Duodenal mucosa (tissue), 2 donors: Measurements from ENCODE around the gene DMAC2.

Experiments used
- H3K27ac ChIP-seq: one replicate; pipeline ENCODE4 v1.7.0; 2013; ENCODE audit warnings: low read depth, low read length
- H3K27me3 ChIP-seq, 2 donors: one replicate each; pipeline ENCODE4 v1.7.0; 2013; ENCODE audit warnings: low read length in 2 of 2, control low read depth in 1 of 2; ENCODE audit not compliant: insufficient read depth in 2 of 2, control insufficient read depth in 1 of 2
- H3K36me3 ChIP-seq, 2 donors: one replicate each; pipeline ENCODE4 v1.7.0; 2013; ENCODE audit warnings: low read length in 2 of 2, control low read depth in 1 of 2; ENCODE audit not compliant: insufficient read depth in 2 of 2, control insufficient read depth in 1 of 2
- H3K4me1 ChIP-seq, 2 donors: one replicate each; pipeline ENCODE4 v1.7.0; 2013; ENCODE audit warnings: low read length in 2 of 2, control low read depth in 1 of 2; ENCODE audit not compliant: insufficient read depth in 2 of 2, control insufficient read depth in 1 of 2
- H3K4me3 ChIP-seq, 2 donors: one replicate each; pipeline ENCODE4 v1.7.0; 2013; ENCODE audit warnings: low read length in 2 of 2, low read depth in 1 of 2
- H3K9ac ChIP-seq, 2 donors: one replicate each; pipeline ENCODE4 v1.7.0; 2013; ENCODE audit warnings: low read length in 2 of 2, low read depth in 1 of 2
- H3K9me3 ChIP-seq, 2 donors: one replicate each; pipeline ENCODE4 v1.7.0; 2013; ENCODE audit warnings: low read length in 2 of 2, control low read depth in 1 of 2; ENCODE audit not compliant: control insufficient read depth in 1 of 2

DMAC2 gene

DNA sequence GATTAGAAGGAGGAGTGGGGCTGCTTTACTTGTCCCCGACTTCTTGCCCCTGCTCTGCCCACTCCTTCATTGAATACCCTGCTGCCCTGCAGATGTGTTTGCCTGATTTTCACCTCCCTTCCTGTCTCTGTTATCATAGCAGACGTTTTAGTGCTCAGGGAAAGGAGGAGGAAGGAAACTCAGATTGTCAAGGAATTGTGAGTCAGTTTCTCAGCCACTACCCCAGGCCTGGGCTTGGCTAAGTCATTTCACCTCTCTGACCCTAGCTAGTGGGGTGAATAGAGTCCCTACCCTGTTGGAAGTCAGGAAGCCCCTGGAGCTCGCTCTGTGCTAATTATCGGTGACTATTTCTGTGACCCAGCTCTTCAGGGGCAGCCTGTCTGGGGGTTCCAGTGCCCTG lies 38.2 kb downstream of the DMAC2 start:
- no peak overlapping the region for H3K9ac ChIP-seq
- no peak overlapping the region for H3K4me3 ChIP-seq
- no peaks in the 10 kb centered on the region for H3K27me3 ChIP-seq
- no peak overlapping the region for H3K27ac ChIP-seq
- H3K4me1 ChIP-seq: peaks cover 12 to 25% of the 10 kb centered on the region in 2 donors
- peaks cover 3 to 10% of the 10 kb centered on the region in 2 donors for H3K36me3 ChIP-seq
- no peaks in the 10 kb centered on the region for H3K9me3 ChIP-seq

DNA sequence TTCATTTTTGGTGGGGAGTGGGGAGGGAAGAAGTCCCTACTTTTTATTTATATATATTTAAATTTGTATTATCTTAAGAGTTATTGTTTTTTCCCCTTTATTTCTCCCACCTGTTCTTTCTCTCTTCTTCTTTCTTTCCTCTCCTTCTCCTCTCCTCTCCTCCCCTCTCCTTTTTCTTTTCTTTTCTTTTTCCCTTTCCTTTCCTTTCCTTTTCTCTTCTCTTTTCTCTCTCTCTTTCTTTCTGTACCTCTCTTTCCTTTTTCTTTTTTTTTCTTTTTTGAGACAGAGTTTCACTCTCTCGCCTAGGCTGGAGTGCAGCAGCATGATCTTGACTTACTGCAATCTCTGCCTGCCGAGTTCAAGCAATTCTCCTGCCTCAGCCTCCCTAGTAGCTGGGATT lies 40.2 kb downstream of the DMAC2 start:
- H3K4me1 ChIP-seq: peaks cover 15 to 35% of the 10 kb centered on the region in 2 donors

DNA sequence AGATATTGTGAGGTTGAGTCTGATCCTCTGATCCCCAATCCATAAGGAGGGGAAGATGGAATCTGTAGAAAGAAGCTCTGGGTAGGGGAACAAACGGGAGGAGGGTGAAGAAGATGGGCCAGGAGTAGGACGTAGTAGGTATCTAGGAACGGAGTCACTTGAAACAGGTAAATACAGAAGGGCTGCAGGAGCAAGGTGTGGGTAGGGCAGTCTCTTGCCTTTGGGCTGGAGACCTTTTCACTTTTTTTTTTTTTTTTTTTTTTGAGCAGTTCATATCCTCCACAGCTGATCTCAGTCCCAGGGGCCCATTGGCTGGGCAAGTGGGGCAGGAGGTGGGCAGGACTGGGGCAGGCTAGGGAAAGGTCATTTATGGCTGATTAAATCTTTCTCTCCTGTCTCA lies 40.6 kb downstream of the DMAC2 start:
- H3K9me3 ChIP-seq: no peaks in the 10 kb centered on the region
- peaks cover 3 to 8% of the 10 kb centered on the region in 2 donors for H3K36me3 ChIP-seq
- H3K27me3 ChIP-seq: no peaks in the 10 kb centered on the region
- H3K4me3 ChIP-seq: peak overlapping the region; percentile 95 to 99
- H3K9ac ChIP-seq: peak overlapping the region in 1 of 2 donors; percentile 89
- no peak overlapping the region for H3K27ac ChIP-seq
- peaks cover 15 to 35% of the 10 kb centered on the region in 2 donors for H3K4me1 ChIP-seq

More for the DNA sequence above, 40.2 kb downstream of the DMAC2 start:
- H3K9ac ChIP-seq: no peak overlapping the region
- no peak overlapping the region for H3K4me3 ChIP-seq
- H3K27ac ChIP-seq: no peak overlapping the region
- no peaks in the 10 kb centered on the region for H3K9me3 ChIP-seq
- no peaks in the 10 kb centered on the region for H3K27me3 ChIP-seq
- peaks cover 3 to 8% of the 10 kb centered on the region in 2 donors for H3K36me3 ChIP-seq

DNA sequence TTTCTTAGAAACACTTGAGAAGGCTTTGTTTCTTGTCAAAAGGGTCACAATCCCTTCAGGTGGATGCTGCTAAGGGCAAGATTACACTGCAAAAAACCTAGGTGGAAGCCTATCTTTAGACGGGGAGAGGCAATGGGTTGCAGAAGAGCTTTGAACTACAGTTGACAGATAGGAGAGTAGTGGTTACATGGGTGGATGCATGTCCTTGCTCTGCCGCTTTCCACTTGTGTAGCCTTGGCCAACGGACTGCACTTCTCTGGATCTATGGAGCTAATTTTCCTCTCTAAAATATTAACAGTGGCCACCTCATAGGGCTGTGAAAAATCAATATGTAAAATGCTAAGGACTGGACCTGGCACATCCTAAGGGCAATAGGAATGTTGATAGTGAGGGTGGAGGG lies 41.1 kb downstream of the DMAC2 start:
- peaks cover 15 to 35% of the 10 kb centered on the region in 2 donors for H3K4me1 ChIP-seq
- no peak overlapping the region for H3K27ac ChIP-seq
- H3K36me3 ChIP-seq: peaks cover 3 to 8% of the 10 kb centered on the region in 2 donors

DNA sequence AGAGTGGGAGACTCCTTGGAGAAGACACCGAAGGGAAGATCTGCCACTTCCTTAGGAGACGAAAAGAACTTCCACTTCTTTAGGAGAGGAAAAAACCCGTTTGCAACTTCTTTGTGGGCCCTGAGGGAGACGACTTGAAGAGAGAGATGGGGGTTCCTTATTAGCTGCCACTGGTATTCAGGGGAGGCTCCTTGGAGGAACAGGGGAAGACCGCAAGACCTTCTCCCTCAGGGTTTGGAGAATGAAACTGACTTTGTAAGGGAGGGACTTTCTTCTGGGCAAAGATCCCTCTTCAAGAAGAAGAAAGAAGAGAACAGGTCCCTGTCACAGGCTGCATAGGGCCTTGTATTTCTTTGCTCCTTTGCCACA lies 41.7 kb downstream of the DMAC2 start:
- Histone ChIP-seq H3K27me3 (no peaks in the 10 kb centered on the region), H3K9me3 (no peaks in the 10 kb centered on the region), H3K4me1 (peaks cover 15 to 31% of the 10 kb centered on the region in 2 donors), H3K27ac (peak overlapping the region; percentile 74), H3K36me3 (peaks cover 0 to 7% of the 10 kb centered on the region in 2 donors), H3K9ac (peak overlapping the region; percentile 89 to 95), H3K4me3 (peak overlapping the region; percentile 95 to 99)

More for the DNA sequence above, 41.1 kb downstream of the DMAC2 start:
- H3K27me3 ChIP-seq: no peaks in the 10 kb centered on the region
- peak overlapping the region; percentile 89 to 95 for H3K9ac ChIP-seq
- H3K4me3 ChIP-seq: peak overlapping the region; percentile 95 to 99
- no peaks in the 10 kb centered on the region for H3K9me3 ChIP-seq

DNA sequence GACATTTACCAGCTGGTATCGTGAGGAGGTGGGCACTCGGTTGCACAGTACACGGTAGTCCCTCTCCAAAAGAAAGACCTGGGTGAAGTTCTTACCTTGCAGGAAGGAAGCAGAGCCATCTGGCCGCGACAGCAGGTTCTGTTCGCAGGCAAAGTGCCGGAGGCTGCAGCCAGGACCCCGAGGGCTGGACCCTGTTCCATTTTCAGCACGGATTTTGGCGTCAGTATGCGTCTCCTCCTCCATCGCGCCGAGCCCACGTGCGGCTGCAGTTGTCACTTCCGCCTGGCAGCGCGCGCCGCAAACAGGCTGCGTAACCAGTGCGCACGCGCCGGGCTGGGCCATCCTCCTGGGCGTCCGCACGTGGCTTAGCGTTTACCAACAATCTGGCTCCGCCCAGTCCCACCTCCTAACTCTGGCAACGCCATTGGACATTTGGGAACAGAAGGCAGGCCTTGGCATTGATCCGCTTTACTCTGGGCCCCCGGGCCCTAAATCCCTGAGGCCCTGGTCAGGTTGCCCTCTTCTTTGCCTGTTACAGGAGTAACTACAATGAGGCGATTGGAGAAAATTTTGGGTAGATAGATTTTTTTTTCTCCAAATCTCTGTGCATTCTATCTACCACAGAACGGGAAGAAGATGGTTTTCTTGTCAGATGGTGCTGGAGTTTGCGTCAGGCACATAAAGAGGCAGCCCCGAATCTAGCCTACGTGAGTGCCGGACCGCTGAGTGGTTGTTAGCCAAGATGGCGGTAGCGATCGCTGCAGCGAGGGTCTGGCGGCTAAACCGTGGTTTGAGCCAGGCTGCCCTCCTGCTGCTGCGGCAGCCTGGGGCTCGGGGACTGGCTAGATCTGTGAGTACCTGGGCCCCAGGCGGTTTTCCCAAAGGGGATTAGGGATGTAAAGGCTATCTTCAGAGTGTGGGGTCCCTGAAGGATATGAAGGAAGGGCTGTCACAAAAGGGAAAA lies 42.3 kb downstream of the DMAC2 start, which contains the start of the genes BCKDHA and EXOSC5:
Gene BCKDHA, plus strand, starts transcription at position 733 of the 964 bp plus-strand sequence. Its CDS starts 10 bp downstream, at position 743.
Gene EXOSC5, minus strand, starts transcription at position 274 of the 964 bp plus-strand sequence. Its CDS starts 31 bp downstream, at position 243.
- H3K27ac ChIP-seq: peak within 1 kb of the TSS; percentile 74
- peak within 1 kb of the TSS; percentile 95 to 99 for H3K4me3 ChIP-seq
- no peaks in the 10 kb centered on the region for H3K9me3 ChIP-seq
- peaks cover 15 to 28% of the 10 kb centered on the region in 2 donors for H3K4me1 ChIP-seq
- peak within 1 kb of the TSS; percentile 89 to 95 for H3K9ac ChIP-seq
- H3K27me3 ChIP-seq: no peaks in the 10 kb centered on the region
- peaks cover 0 to 3% of the 10 kb centered on the region in 2 donors for H3K36me3 ChIP-seq

DNA sequence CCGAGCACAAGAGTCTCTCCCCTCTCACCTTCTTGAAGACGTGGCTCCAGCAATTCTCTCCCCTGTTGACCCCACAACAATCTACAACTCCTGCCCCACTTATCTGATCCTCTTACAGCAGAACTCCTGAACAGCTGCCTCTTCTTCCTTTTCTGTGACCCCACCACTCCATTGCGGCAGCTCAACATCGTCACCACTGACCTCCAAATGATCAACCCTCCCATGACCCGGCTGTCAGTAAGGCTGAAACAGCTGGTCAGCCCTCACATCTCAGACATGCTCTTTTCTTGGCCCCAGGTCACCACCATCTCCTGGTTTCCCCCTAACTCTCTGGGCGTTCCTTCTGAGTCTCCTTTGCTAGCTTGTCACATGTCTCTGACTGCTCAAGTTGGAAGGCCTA lies 44.4 kb downstream of the DMAC2 start:
- Histone ChIP-seq H3K27me3 (no peaks in the 10 kb centered on the region), H3K36me3 (peaks cover 5 to 17% of the 10 kb centered on the region in 2 donors), H3K9me3 (no peaks in the 10 kb centered on the region), H3K4me1 (peaks cover 15 to 28% of the 10 kb centered on the region in 2 donors), H3K4me3 (no peak overlapping the region), H3K27ac (no peak overlapping the region), H3K9ac (no peak overlapping the region)

DNA sequence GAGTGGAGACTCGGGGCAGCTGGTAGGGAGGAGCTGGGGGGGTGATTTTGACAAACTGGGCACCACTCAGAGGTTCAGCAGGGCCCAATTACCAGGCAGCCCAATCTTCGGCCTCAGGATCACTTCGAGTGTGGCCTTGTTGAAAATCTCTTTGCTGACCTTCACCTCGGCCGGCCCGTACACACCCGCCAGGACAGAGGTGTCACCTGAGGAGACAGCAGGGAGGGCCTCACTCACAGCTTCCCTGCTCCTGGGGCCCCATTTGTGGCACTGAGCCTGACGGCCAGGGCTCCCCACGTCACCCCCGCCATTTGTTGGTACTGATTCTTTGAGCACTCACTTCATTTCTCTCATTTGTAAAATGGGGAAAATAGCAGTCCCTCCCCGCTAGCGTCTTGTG lies 46.9 kb downstream of the DMAC2 start:
- peaks cover 4 to 16% of the 10 kb centered on the region in 2 donors for H3K4me1 ChIP-seq
- H3K9ac ChIP-seq: no peak overlapping the region
- H3K27me3 ChIP-seq: no peaks in the 10 kb centered on the region
- no peak overlapping the region for H3K4me3 ChIP-seq
- H3K9me3 ChIP-seq: no peaks in the 10 kb centered on the region
- H3K27ac ChIP-seq: no peak overlapping the region
- peaks cover 9 to 38% of the 10 kb centered on the region in 2 donors for H3K36me3 ChIP-seq

DNA sequence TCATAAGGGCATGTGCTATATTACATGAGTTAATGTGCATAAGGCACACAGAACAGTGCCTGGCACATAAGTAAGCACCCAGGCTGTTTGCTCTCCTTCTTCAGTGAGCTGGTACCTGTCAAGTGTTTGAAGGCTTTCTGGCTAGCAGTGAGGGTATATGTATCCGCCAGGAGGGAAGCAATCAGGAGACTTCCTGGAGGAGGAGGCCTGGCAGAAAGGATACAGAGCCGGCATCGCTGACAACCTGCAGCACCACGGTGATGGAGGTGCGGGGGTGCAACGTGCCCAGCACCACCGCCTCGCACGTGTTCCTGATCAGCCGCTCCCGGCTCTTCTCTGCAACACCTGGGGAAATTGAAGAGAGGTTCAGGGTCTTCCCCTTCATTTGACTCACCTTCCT lies 48.1 kb downstream of the DMAC2 start:
- Histone ChIP-seq H3K4me3 (no peak overlapping the region), H3K4me1 (peaks cover 4 to 11% of the 10 kb centered on the region in 2 donors), H3K27ac (no peak overlapping the region), H3K27me3 (no peaks in the 10 kb centered on the region), H3K9ac (no peak overlapping the region), H3K9me3 (no peaks in the 10 kb centered on the region), H3K36me3 (peaks cover 14 to 43% of the 10 kb centered on the region in 2 donors)

DNA sequence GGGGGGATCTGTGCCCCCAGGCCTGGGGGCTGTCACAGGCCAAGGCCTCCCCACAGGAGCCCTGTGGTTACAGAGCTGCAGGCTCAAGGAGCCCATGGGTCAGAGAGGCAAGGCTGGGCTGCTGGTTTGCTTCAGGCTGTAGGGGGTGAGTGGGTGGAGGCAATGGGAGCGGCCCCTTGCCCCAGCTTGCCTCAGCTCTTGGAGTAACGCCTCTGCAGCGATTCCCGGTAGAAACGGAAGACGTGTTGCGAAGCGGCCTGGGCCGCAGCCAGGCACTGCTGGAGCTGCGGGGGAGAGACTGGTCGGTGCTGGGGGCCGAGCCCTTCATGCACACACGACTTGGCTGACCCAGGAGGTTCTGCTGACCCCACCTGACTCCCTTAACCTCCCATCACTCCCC lies 53.3 kb downstream of the DMAC2 start:
- Histone ChIP-seq H3K9ac (no peak overlapping the region), H3K4me1 (no peaks in the 10 kb centered on the region), H3K27ac (no peak overlapping the region), H3K27me3 (no peaks in the 10 kb centered on the region), H3K9me3 (no peaks in the 10 kb centered on the region), H3K4me3 (no peak overlapping the region), H3K36me3 (peaks cover 14 to 41% of the 10 kb centered on the region in 2 donors)
